NCI-H1092 (cell line): Measurements from ENCODE around the gene INPP5A.

Experiments
- DNase-seq: peaks from one replicate; lab custom pipeline; 2025; lab: John Stamatoyannopoulos, UW

INPP5A gene

GRCh38 chr10:132599732-132600131 is 62.1 kb downstream of the INPP5A start:
- DNase-seq: no peak

- DNase-seq: no peak
Observed at GRCh38 chr10:132600416-132600815, 62.8 kb downstream of the INPP5A start.

- DNase-seq: no peak
Observed at GRCh38 chr10:132601567-132601966, 64.0 kb downstream of the INPP5A start.

GRCh38 chr10:132602614-132603013 is 65.0 kb downstream of the INPP5A start:
- no peak for DNase-seq

- no peak for DNase-seq
Observed at GRCh38 chr10:132603851-132604533, 66.4 kb downstream of the INPP5A start.

- DNase-seq: no peak
Observed at GRCh38 chr10:132604686-132605085, 67.1 kb downstream of the INPP5A start.

- no peak for DNase-seq
Observed at GRCh38 chr10:132605390-132605789, 67.8 kb downstream of the INPP5A start.

- no peak for DNase-seq
Observed at GRCh38 chr10:132606031-132606491, 68.5 kb downstream of the INPP5A start.

- DNase-seq: no peak
Observed at GRCh38 chr10:132606536-132607316, 69.1 kb downstream of the INPP5A start.

GRCh38 chr10:132607491-132607890 is 69.9 kb downstream of the INPP5A start:
- no peak for DNase-seq

GRCh38 chr10:132607961-132608495 is 70.4 kb downstream of the INPP5A start:
- no peak for DNase-seq

- DNase-seq: no peak
Observed at GRCh38 chr10:132608511-132609195, 71.1 kb downstream of the INPP5A start.

GRCh38 chr10:132609211-132609610 is 71.6 kb downstream of the INPP5A start:
- no peak for DNase-seq

- no peak for DNase-seq
Observed at GRCh38 chr10:132610071-132610701, 72.6 kb downstream of the INPP5A start.

- no peak for DNase-seq
Observed at GRCh38 chr10:132611026-132611910, 73.7 kb downstream of the INPP5A start.

GRCh38 chr10:132611986-132612385 is 74.4 kb downstream of the INPP5A start:
- no peak for DNase-seq

- DNase-seq: no peak
Observed at GRCh38 chr10:132612571-132613504, 75.3 kb downstream of the INPP5A start.

GRCh38 chr10:132613566-132614348 is 76.2 kb downstream of the INPP5A start:
- no peak for DNase-seq
